Right renal cortex interstitium (tissue), 3 donors: ENCODE results near the gene TSPAN15. TPM values are rescaled to one million over a fixed set of nuclear protein-coding genes. Genes with fewer than 3 reads are reported as not detected.

Experiments used
- DNase-seq, 3 donors: peaks; one replicate each; pipeline ENCODE4 v3.0.0-alpha.2; 2013; ENCODE audit warnings: low read depth in 3 of 3, low spot score in 2 of 3
- polyA plus RNA-seq, 3 donors: library from polyadenylated mRNA; unstranded; fragments of 120-200 nt; gene quantifications; one replicate each; pipeline ENCODE4 v1.2.1, GENCODE V29; 2013; ENCODE audit not compliant: insufficient read length in 3 of 3

The TSPAN15 gene
- polyA plus RNA-seq, 3 donors, result 56.1 to 82.3 (median 67.5) TPM

DNA sequence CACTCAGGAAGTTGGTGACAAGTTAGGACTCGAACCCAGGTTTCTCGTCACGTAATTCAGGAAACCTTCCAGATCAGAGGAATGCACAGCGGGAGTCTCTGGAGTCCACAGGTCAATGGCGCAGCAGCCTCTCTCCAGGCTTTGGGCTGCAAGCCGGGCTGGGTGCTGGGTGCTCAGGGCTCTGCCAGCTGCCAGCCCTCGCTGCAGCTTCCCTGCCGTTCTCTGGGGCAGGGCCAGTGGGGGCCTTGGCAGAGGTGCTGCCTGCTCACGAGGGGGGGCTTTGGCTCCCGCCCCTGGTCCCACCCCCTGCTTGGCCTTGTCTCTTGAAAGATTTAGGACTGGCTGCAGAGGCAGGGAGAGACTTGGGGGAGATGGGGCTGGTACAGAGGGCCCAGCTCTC lies 34.6 kb upstream of the TSPAN15 start, which contains the start of gene TACR2:
Gene TACR2, minus strand, starts transcription at position 224 of the 400 bp plus-strand sequence. CDS start 595 bp downstream, outside the sequence.
- no peak for DNase-seq

- no peak for DNase-seq
These were observed 33.7 kb upstream of the TSPAN15 start for GRCh38 chr10:69417542-69417941.

DNA sequence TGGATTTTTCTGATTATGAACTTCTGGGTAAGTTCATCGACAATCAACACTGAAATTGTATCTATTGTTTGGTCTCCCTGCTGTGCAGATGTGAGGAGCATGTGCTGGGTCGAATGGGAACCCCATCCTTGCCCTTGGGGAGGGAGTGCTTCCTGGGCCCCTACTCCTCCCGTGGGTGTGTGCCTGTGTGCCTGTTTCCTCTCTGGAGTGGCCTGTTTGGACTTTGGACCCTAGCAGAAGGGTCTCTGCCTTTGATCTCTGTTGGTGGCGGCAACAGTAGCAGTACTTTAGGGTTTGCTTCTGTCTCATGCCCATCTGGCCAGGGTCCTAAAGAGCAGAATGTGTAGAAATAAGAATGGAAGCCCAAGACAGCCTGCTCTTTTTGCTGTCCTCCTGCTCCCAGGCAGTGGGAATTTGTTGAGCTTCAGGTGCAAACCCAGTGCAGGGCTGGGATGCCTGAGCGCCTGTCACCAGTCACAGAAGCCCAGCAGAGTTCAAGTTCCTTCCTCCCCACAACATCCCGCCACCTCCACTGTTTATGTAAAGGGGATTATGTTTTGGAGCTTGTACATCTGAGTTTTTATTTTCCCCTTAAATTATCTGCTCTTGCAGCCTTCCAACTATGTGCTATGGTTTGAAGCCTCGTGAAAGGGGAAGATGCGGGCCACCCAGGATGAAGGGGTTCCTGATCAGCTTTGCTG lies 33.1 kb upstream of the TSPAN15 start:
- DNase-seq, result no peak

DNA sequence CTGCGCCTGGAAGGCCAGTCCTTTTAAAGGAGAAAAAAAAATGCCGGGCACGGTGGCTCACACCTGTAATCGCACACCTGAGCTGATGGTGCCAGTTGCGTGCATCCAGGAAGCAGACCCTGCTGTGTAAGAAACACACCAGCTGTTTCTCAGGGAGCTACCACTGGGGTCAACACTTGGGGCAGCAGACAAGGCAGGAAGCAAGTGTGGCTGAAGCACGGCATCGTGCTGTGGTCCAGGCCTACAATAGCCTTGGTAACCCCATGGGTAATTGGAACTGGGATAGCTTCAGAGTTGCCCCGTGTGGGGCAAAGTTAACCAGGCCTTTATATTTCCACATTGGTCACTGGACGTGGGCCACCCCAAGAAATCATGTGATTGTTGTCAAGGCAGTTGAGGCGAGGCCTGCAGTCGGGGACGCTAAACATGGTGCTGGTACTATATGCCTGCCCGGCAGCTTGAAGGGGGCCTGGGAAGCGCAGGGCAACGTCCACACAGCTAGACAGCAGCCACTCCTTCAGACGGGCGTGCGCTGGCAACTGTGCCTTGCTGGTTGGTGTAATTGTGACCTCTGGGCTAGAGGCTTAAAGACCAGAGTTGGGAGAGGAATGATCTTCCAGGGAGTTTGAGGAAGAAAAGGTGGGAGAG lies 32.0 kb upstream of the TSPAN15 start:
- no peak for DNase-seq

GRCh38 chr10:69419744-69420126 lies 31.5 kb upstream of the TSPAN15 start:
- no peak for DNase-seq

GRCh38 chr10:69421611-69422308 lies 29.5 kb upstream of the TSPAN15 start:
- no peak for DNase-seq

DNA sequence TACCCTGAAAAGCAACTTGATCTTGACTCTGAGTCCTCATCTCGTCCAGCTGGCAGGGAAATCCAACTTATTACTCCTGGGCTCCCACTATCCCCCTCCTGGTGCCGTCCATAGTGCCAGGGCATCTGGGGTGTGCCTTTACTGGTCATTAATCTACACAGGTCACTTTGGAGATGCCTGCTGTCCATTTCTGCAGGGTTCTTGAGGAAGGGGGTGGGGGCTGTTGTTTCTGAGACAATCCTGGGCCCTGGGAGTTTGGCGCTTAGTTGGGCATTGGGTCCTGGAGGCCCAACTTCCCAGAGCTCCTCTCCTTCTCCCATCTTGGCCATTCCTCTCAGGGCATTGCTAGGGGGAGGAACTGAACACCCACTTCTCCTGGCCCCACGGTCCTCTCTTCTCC lies 28.6 kb upstream of the TSPAN15 start:
- DNase-seq, result no peak

DNA sequence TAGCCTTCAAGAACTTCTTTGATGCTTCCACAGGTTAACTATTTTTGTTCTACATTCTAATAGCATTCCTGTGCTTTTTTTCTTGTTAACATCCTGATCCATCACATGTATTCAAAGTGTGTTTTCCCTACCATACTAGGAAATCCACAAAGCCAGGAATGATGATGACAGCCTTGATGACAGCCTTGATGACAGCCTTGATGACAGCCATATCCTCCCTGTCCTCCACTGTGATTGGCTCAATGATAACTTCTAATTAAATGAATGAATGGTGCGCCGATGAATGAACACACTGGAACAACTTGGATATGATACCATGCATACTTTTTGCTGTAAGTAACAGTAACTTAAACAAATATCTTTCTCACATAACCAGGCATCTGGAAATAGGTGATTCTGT lies 26.2 kb upstream of the TSPAN15 start:
- no peak for DNase-seq

DNA sequence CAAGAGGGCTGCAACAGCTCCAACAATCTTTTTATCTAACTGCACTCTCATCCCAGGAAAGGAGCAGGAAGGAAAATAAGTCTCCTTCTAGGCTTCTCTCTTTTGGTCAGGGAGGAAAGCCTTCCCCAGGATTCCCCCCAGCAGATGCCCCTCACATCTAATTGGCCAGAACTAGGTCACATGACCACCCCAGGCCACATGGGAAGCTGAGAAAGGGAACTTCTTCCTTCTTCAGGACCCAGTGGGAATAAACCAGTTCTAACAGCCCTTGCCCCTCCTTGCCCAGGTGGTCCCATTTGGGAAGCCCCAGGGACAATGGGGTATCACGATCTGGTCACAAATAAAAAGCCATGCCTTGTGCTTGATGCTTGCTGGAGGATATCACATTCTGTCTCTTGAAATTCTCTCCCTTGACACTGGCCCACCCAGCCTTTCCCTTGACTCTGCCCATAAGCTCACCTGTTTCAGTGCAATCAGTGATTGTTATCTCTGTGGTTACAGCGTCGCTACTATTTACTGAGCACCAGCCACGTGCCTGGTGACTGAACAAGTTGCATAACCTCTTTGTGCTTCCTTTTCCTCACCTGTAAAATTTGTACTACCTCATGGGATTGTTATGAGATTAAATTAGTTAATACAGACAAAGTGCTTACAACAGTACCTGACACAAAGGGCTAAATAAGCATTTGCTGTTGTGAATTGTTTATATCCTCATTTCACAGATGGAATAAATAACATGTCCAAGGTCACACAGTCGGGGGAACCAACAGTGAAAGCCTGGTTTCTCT lies 25.6 kb upstream of the TSPAN15 start:
- DNase-seq, result no peak

- no peak for DNase-seq
These were observed 24.9 kb upstream of the TSPAN15 start for GRCh38 chr10:69426376-69426727.

- DNase-seq, result no peak
These were observed 23.1 kb upstream of the TSPAN15 start for GRCh38 chr10:69428165-69428564.

GRCh38 chr10:69434169-69434568 lies 17.1 kb upstream of the TSPAN15 start:
- DNase-seq, result no peak

- DNase-seq, result no peak
These were observed 16.3 kb upstream of the TSPAN15 start for GRCh38 chr10:69434926-69435325.

DNA sequence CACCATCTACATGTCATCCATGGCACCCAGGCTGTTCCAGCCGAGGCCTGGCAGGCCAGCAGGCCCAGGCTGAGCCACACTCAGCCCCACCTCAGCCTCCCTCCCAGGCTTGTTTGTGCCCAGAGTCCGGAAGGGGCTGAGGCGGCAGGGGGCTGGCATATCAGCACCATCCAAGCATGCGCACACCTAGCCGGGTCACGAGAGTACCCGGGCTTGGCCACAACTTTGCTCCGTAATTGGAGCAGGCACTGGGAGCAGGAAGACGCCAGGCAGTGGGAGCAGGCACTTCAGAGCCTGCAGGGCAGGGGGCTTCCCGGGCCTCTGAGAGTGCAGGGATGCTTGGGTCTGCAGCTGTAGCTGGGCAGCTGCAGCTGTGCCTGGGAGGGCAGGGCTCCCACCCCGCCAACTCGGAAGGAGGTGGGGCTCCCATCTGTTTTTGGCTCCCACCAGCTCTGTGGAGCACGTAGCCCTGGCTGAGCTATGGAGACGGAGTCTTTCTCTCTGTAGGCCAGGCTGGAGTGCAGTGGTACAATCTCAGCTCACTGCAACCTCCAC lies 15.2 kb upstream of the TSPAN15 start:
- no peak for DNase-seq

DNA sequence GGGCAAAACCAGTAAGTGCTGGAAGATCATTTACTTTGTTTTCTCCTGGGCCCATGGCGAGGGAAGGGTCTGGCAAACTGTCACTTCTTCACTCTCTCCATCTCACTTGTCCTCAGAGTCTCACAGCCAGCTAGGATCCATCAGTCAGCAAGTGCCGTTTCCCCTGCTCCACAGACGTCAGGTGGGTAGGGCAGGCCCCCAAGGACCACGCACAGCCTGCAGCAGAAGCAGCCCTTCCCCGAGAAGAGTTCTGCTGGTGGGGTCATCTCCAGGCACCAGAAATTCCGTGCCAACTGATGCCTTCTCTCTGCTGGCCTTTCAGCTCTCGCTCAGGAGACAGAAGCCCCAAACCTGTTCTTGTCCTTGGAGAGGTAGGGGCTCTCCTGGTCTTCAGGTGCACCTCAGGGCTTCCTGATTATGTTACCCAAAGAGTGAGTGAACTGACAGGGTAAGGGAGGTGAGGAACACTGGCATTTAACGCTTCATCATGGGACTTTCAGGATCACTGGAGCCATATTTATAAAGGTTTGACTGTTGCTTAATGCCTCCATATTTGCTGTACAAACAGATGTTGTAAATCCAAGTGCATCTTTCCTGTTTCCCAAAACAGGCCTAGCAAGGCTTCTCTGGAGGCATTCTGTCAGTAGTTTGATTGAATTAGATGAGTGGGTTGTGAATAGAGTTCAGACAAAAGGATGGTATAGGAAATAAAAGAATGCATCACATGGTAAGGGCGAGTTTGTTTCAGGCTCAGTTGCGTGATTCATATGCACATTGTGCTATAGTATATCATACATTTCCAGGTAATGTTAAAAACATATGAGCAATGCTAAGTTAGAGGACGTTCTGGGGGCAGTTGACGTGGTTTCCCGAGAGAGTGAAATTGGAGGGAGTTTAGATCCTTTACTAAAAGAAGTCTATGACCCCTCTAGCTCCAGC lies 13.7 kb upstream of the TSPAN15 start:
- no peak for DNase-seq

- DNase-seq, result no peak
These were observed 12.5 kb upstream of the TSPAN15 start for GRCh38 chr10:69438536-69439349.

- no peak for DNase-seq
These were observed 11.9 kb upstream of the TSPAN15 start for GRCh38 chr10:69439350-69439739.

- DNase-seq, result no peak
These were observed 11.3 kb upstream of the TSPAN15 start for GRCh38 chr10:69439813-69440506.
